ENCODE data around the gene LGALS3BP. TPM values are rescaled to one million over a fixed set of nuclear protein-coding genes. Genes with fewer than 3 reads are reported as not detected.

The LGALS3BP gene
- total RNA-seq, 1 experiment from 2014 or later: 361 TPM

DNA sequence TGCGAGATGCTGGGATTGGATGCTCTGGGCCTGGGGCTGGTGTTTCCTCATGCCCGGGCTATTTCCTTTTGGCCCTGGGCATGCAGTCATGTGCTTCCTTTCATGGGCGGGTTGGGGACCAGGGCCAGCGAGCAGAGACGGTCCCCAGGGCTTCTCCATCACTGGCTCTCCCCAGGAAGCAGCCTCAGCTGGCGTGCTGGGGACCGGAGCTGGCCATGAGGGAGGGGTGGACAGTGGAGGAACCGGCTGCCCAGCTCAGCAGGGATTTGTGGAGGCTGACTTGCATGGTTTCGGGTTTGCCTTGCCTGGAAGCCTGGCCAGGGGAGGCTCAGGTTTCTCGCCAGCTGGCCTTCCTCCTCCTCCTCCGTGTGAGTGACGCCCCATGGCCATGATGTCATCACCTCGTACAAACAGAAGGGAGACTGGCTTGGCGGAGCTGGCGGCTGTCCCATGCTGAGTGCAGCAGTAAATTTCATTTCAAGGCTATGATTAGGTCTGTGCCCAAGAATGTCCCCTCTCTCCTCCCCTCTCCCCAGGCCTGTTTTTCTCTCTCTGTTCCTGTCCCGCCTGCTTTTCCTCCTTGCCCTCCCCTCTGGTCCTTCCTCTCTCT, 45.7 kb downstream of the LGALS3BP start:
- peaks cover 26% of the 10 kb centered on the region for H3K4me1 ChIP-seq (ENCODE audit: control insufficient read depth, insufficient read depth, low read length)
- CTCF ChIA-PET: interaction anchor here (0.5 to 0.8 kb wide), 3 partner anchors 9 to 135 kb away, joined by 3 read pairs; no protein-coding TSS in a partner anchor

DNA sequence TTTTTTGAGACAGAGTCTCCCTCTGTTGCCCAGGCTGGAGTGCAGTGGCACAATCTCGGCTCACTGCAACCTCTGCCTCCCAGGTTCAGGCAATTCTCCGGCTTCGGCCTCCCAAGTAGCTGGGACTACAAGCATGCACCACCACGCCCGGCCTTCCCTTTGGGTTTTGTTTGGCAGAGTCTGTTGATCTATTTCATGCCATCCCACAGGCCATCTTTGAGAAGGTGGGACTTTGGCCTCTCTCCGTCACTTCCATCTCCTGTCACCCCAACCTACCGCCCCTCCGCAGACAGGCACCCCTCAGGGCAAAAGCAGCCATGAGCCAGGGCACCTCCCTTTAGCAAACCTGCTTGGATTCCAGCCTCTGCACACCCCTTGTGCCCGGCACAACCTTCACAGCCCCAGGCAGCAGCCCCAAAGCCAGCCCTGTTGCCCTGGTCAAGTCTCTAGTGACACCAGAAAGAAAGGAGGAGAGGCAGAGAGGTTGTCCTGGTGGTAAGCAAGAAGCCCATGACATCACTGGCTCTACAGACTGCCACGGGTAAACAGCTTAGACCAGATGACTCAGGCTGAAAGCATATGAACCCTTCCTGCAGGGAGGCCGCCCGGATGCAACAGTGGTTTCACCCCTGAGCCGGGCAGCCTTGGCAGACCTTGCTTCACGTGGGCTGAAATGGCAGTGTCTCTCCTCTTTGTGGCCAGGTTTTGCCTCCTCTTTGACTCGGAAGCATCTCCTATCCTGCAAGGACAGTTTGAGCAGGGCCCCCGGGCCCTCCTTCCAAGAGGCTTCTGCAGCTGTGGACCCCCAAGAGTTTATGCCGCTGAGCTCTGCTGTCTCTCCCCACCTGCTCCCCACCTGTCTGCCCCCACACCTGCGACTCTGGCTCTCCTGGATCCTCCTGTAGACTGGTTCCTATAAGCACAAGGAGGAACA, 46.4 kb downstream of the LGALS3BP start:
- TF ChIP-seq, protein P1, sequence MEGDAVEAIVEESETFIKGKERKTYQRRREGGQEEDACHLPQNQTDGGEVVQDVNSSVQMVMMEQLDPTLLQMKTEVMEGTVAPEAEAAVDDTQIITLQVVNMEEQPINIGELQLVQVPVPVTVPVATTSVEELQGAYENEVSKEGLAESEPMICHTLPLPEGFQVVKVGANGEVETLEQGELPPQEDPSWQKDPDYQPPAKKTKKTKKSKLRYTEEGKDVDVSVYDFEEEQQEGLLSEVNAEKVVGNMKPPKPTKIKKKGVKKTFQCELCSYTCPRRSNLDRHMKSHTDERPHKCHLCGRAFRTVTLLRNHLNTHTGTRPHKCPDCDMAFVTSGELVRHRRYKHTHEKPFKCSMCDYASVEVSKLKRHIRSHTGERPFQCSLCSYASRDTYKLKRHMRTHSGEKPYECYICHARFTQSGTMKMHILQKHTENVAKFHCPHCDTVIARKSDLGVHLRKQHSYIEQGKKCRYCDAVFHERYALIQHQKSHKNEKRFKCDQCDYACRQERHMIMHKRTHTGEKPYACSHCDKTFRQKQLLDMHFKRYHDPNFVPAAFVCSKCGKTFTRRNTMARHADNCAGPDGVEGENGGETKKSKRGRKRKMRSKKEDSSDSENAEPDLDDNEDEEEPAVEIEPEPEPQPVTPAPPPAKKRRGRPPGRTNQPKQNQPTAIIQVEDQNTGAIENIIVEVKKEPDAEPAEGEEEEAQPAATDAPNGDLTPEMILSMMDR (IDR thresholded peaks at IDR 0.05): no peak
- TF ChIP-seq, protein P2, sequence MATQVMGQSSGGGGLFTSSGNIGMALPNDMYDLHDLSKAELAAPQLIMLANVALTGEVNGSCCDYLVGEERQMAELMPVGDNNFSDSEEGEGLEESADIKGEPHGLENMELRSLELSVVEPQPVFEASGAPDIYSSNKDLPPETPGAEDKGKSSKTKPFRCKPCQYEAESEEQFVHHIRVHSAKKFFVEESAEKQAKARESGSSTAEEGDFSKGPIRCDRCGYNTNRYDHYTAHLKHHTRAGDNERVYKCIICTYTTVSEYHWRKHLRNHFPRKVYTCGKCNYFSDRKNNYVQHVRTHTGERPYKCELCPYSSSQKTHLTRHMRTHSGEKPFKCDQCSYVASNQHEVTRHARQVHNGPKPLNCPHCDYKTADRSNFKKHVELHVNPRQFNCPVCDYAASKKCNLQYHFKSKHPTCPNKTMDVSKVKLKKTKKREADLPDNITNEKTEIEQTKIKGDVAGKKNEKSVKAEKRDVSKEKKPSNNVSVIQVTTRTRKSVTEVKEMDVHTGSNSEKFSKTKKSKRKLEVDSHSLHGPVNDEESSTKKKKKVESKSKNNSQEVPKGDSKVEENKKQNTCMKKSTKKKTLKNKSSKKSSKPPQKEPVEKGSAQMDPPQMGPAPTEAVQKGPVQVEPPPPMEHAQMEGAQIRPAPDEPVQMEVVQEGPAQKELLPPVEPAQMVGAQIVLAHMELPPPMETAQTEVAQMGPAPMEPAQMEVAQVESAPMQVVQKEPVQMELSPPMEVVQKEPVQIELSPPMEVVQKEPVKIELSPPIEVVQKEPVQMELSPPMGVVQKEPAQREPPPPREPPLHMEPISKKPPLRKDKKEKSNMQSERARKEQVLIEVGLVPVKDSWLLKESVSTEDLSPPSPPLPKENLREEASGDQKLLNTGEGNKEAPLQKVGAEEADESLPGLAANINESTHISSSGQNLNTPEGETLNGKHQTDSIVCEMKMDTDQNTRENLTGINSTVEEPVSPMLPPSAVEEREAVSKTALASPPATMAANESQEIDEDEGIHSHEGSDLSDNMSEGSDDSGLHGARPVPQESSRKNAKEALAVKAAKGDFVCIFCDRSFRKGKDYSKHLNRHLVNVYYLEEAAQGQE (IDR thresholded peaks at IDR 0.05; ENCODE audit: insufficient read depth in 1 of 2, low read depth in 2 of 2, low read length in 1 of 2): no peak
- TF ChIP-seq TCF7L2 (IDR thresholded peaks at IDR 0.05; ENCODE audit: low read depth, low read length): no peak
- TF ChIP-seq SIN3A (IDR thresholded peaks at IDR 0.05; ENCODE audit: borderline replicate concordance, insufficient read depth, low read depth, low read length): no peak
- TF ChIP-seq POLR2AphosphoS5 (IDR thresholded peaks at IDR 0.05; ENCODE audit: low read depth, low read length): no peak
- peaks cover 26% of the 10 kb centered on the region for H3K4me1 ChIP-seq (ENCODE audit: control insufficient read depth, insufficient read depth, low read length)
- ChIA-PET POLR2A (interaction anchor here (0.7 to 0.8 kb wide), 2 partner anchors 10 to 92 kb away, joined by 3 read pairs; no protein-coding TSS in a partner anchor), CTCF (interaction anchor here (0.5 to 0.8 kb wide), 3 partner anchors 9 to 134 kb away, joined by 3 read pairs; no protein-coding TSS in a partner anchor)
- DNase-seq (ENCODE audit: low read depth, low spot score) (peak; percentile 46), ATAC-seq (peak; percentile 87)
- in situ Hi-C loops (cut with HindIII; ENCODE audit: low pct_unique_long_range_greater_than_20kb, low sequenced_read_pairs): no loop called here
- H3K27ac ChIP-seq (ENCODE audit: low read length): 0 out of 2 replicates have a peak overlapping the region, but pooled peaks have one; percentile 10
- no peaks in the 10 kb centered on the region for H3K27me3 ChIP-seq (ENCODE audit: control insufficient read depth, insufficient read depth, low read length)
- H3K36me3 ChIP-seq (ENCODE audit: control insufficient read depth, insufficient read depth, low read length): no peaks in the 10 kb centered on the region
- peak overlapping the region in 1 of 2 experiments; percentile 40; a peak in 1 of 4 replicates for H3K4me3 ChIP-seq (ENCODE audit: low read depth in 2 of 2, low read length in 2 of 2)
- H3K9me3 ChIP-seq (ENCODE audit: control insufficient read depth, insufficient read depth, low read depth, low read length): no peaks in the 10 kb centered on the region
- intact Hi-C loops (cut with micrococcal nuclease; ENCODE audit: unreplicated experiment): no loop called here
- no TSS peak for BruUV-seq (replicated peaks)

More for the DNA sequence above, 45.7 kb downstream of the LGALS3BP start:
- Histone ChIP-seq H3K9me3 (ENCODE audit: control insufficient read depth, insufficient read depth, low read depth, low read length) (no peaks in the 10 kb centered on the region), H3K27me3 (ENCODE audit: control insufficient read depth, insufficient read depth, low read length) (no peaks in the 10 kb centered on the region), H3K27ac (ENCODE audit: low read length) (peak overlapping the region; percentile 40; the same call in 1 of the 2 replicates), H3K4me3 (ENCODE audit: low read depth in 2 of 2, low read length in 2 of 2) (peak overlapping the region in 1 of 2 experiments; percentile 40; a peak in 2 of 4 replicates), H3K36me3 (ENCODE audit: control insufficient read depth, insufficient read depth, low read length) (no peaks in the 10 kb centered on the region)
- ATAC-seq (peak; percentile 70), DNase-seq (ENCODE audit: low read depth, low spot score) (peak; percentile 51)
- in situ Hi-C loops (cut with HindIII; ENCODE audit: low pct_unique_long_range_greater_than_20kb, low sequenced_read_pairs) (no loop called here), intact Hi-C loops (cut with micrococcal nuclease; ENCODE audit: unreplicated experiment) (no loop called here)
- POLR2A ChIA-PET: interaction anchor here (0.7 to 0.8 kb wide), 2 partner anchors 10 to 93 kb away, joined by 3 read pairs; no protein-coding TSS in a partner anchor
- no peak for TF ChIP-seq TCF7L2 (IDR thresholded peaks at IDR 0.05; ENCODE audit: low read depth, low read length)
- no peak for TF ChIP-seq SIN3A (IDR thresholded peaks at IDR 0.05; ENCODE audit: borderline replicate concordance, insufficient read depth, low read depth, low read length)
- TF ChIP-seq, protein P1 (IDR thresholded peaks at IDR 0.05): no peak
- TF ChIP-seq, protein P2 (IDR thresholded peaks at IDR 0.05; ENCODE audit: insufficient read depth in 1 of 2, low read depth in 2 of 2, low read length in 1 of 2): no peak
- TF ChIP-seq POLR2AphosphoS5 (IDR thresholded peaks at IDR 0.05; ENCODE audit: low read depth, low read length): no peak
- no TSS peak for BruUV-seq (replicated peaks)

Data from Panc1 (cell line).